ENCODE measurements around the gene ANKRD7.

- TF ChIP-seq, protein P1, sequence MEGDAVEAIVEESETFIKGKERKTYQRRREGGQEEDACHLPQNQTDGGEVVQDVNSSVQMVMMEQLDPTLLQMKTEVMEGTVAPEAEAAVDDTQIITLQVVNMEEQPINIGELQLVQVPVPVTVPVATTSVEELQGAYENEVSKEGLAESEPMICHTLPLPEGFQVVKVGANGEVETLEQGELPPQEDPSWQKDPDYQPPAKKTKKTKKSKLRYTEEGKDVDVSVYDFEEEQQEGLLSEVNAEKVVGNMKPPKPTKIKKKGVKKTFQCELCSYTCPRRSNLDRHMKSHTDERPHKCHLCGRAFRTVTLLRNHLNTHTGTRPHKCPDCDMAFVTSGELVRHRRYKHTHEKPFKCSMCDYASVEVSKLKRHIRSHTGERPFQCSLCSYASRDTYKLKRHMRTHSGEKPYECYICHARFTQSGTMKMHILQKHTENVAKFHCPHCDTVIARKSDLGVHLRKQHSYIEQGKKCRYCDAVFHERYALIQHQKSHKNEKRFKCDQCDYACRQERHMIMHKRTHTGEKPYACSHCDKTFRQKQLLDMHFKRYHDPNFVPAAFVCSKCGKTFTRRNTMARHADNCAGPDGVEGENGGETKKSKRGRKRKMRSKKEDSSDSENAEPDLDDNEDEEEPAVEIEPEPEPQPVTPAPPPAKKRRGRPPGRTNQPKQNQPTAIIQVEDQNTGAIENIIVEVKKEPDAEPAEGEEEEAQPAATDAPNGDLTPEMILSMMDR (IDR thresholded peaks at IDR 0.05; ENCODE audit: insufficient read depth, low read length), result no peak
- TF ChIP-seq POLR2AphosphoS5 (IDR thresholded peaks at IDR 0.05; ENCODE audit: low read depth) (no peak), GABPA (IDR thresholded peaks at IDR 0.05; ENCODE audit: low read depth) (no peak), SPI1 (IDR thresholded peaks at IDR 0.05; ENCODE audit: borderline replicate concordance, low read depth) (no peak)
- TF ChIP-seq, protein P2, sequence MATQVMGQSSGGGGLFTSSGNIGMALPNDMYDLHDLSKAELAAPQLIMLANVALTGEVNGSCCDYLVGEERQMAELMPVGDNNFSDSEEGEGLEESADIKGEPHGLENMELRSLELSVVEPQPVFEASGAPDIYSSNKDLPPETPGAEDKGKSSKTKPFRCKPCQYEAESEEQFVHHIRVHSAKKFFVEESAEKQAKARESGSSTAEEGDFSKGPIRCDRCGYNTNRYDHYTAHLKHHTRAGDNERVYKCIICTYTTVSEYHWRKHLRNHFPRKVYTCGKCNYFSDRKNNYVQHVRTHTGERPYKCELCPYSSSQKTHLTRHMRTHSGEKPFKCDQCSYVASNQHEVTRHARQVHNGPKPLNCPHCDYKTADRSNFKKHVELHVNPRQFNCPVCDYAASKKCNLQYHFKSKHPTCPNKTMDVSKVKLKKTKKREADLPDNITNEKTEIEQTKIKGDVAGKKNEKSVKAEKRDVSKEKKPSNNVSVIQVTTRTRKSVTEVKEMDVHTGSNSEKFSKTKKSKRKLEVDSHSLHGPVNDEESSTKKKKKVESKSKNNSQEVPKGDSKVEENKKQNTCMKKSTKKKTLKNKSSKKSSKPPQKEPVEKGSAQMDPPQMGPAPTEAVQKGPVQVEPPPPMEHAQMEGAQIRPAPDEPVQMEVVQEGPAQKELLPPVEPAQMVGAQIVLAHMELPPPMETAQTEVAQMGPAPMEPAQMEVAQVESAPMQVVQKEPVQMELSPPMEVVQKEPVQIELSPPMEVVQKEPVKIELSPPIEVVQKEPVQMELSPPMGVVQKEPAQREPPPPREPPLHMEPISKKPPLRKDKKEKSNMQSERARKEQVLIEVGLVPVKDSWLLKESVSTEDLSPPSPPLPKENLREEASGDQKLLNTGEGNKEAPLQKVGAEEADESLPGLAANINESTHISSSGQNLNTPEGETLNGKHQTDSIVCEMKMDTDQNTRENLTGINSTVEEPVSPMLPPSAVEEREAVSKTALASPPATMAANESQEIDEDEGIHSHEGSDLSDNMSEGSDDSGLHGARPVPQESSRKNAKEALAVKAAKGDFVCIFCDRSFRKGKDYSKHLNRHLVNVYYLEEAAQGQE (IDR thresholded peaks at IDR 0.05; ENCODE audit: insufficient replicate concordance, low read depth), result no peak
These were observed 22.4 kb upstream of the ANKRD7 start for GRCh38 chr7:118202061-118202460.
